Psoas muscle (tissue), 8 donors: ENCODE measurements around the gene ATG16L2. TPM values are rescaled to one million over a fixed set of nuclear protein-coding genes. Genes with fewer than 3 reads are reported as not detected.

ENCODE experiments used
- ATAC-seq, 4 donors: fragments of 200-7000 bp; cut with Tn5 transposase; one replicate each; pipeline ENCODE4 v1.9.1; 2020; ENCODE audit warnings: moderate library complexity in 3 of 4, mild to moderate bottlenecking in 2 of 4
- DNase-seq, 2 donors: peaks; one replicate each; pipeline ENCODE4 v3.0.0-alpha.2; 2020
- H3K27ac ChIP-seq: fragments of 200-600 bp; one replicate; pipeline ENCODE4 v1.8.0; 2022
- H3K27me3 ChIP-seq, 3 donors: fragments of 200-600 bp in 1 of 3; one replicate each; pipeline versions ENCODE4 v1.6.1 to v1.8.0; 2013 to 2022; ENCODE audit warnings: low read length in 2 of 3, mild to moderate bottlenecking in 2 of 3, moderate library complexity in 1 of 3; ENCODE audit not compliant: insufficient read depth in 3 of 3
- H3K36me3 ChIP-seq, 2 donors: fragments of 200-600 bp in 1 of 2; one replicate each; pipeline versions ENCODE4 v1.6.1 to v1.8.0; 2013 to 2022; ENCODE audit warnings: low read depth in 1 of 2, mild to moderate bottlenecking in 1 of 2, moderate library complexity in 1 of 2; ENCODE audit not compliant: insufficient read depth in 1 of 2
- H3K4me1 ChIP-seq: fragments of 200-600 bp; one replicate; pipeline ENCODE4 v1.8.0; 2022
- H3K4me3 ChIP-seq: fragments of 200-600 bp; one replicate; pipeline ENCODE4 v1.8.0; 2022; ENCODE audit warnings: mild to moderate bottlenecking
- H3K9me3 ChIP-seq: fragments of 200-600 bp; one replicate; pipeline ENCODE4 v1.8.0; 2022
- WGBS, 3 donors: extraction: QIAGEN DNeasy Blood & Tissue Kit; methylation state at CpG; one replicate each; pipeline versions ENCODE4 v1.1.6 to v1.1.7; 2013; 5-methylcytosine and 5-hydroxymethylcytosine counted together
- intact Hi-C, 2 donors: fragments of 100-400 bp; cut with DNase I; formaldehyde crosslinking; loops; one replicate each; pipeline versions ENCODE4 v1.11.0 to v1.14.2; 2022
- polyA plus RNA-seq, 3 donors: library from polyadenylated mRNA; stranded (reverse); fragments of 200-250 nt; gene quantifications; one replicate each; pipeline ENCODE4 v1.2.3, GENCODE V29; 2013
- total RNA-seq, 4 donors: library from RNA; stranded (reverse); fragmentation: NEBNext Ultra II Directional in 2 of 4; extraction: Animal tissue kit (Norgen Biotek cat#: 25700) in 2 of 4; gene quantifications; one replicate each; pipeline versions ENCODE4 v1.2.1 to v1.2.4, GENCODE V29; 2021 to 2023
- TF ChIP-seq, protein P1 (sequence below): fragments of 200-600 bp; IDR thresholded peaks from one replicate; pipeline ENCODE4 v1.8.0; 2022; ENCODE audit warnings: antibody characterized with exemption
- donor health status: healthy with polysubstance abuse.
- donor health status: DM: no; HTN: no; CAD: no; lungs with moderate emphysema.
- donor health status: Bipolar disorder and iron deficiency.
- donor health status: healthy.
- donor health status: DM: yes; HTN: yes; CAD: no.
- donor health status: DM: no; HTN: no; CAD: no.
- donor health status: DM: no; HTN: no; CAD: no.
- donor health status: DM: yes; HTN: yes; CAD: no.

The ATG16L2 gene
- total and polyA plus RNA-seq, 7 donors = 3.9 to 9.6 (median 4.9) TPM

DNA sequence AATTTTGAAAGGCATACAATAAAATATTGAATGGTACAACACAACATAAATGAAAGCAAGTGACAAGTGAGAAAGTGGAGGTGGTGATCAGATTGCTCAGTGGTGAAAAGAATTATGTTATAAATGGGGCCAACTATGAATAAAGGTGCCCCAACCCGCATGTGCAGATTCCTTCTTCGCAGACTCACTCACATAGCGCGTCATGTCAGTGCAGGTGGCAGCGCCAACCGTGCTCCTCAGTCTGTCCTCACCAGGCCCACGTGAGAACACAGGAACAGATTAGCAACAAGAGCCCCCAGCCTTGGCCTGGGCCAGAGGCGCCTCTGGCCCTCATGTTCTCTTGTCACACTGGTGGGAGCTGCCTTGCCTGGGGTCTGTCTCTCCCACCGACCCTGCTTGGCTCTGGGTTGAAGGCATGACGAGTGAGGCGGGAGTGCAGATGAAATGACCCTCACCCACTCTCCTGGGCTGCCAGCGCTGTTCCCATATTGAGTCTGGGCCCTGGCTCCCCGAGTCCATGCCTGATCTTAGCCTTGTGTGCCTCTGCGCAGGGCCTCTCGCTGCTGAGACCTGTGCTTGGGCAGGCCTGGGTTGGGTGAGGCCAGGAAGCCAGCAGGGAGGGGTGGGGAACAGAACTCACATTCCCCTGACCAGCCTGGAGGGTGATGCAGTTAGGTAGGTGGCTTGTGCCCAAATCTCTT is 6.4 kb downstream of the ATG16L2 start:
- WGBS, 3 donors = 96 to 97% (median 96%) methylated on average over 15 of the region's 15 CpGs
- Histone ChIP-seq H3K4me3 (no peak overlapping the region), H3K4me1 (peaks cover 5% of the 10 kb centered on the region), H3K9me3 (no peaks in the 10 kb centered on the region), H3K27me3 (no peaks in the 10 kb centered on the region), H3K36me3 (peaks cover 0 to 19% of the 10 kb centered on the region in 2 donors), H3K27ac (no peak overlapping the region)
- DNase-seq (no peak), ATAC-seq (no peak)
- TF ChIP-seq, protein P1, sequence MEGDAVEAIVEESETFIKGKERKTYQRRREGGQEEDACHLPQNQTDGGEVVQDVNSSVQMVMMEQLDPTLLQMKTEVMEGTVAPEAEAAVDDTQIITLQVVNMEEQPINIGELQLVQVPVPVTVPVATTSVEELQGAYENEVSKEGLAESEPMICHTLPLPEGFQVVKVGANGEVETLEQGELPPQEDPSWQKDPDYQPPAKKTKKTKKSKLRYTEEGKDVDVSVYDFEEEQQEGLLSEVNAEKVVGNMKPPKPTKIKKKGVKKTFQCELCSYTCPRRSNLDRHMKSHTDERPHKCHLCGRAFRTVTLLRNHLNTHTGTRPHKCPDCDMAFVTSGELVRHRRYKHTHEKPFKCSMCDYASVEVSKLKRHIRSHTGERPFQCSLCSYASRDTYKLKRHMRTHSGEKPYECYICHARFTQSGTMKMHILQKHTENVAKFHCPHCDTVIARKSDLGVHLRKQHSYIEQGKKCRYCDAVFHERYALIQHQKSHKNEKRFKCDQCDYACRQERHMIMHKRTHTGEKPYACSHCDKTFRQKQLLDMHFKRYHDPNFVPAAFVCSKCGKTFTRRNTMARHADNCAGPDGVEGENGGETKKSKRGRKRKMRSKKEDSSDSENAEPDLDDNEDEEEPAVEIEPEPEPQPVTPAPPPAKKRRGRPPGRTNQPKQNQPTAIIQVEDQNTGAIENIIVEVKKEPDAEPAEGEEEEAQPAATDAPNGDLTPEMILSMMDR = no peak
- intact Hi-C loops = no loop called here

DNA sequence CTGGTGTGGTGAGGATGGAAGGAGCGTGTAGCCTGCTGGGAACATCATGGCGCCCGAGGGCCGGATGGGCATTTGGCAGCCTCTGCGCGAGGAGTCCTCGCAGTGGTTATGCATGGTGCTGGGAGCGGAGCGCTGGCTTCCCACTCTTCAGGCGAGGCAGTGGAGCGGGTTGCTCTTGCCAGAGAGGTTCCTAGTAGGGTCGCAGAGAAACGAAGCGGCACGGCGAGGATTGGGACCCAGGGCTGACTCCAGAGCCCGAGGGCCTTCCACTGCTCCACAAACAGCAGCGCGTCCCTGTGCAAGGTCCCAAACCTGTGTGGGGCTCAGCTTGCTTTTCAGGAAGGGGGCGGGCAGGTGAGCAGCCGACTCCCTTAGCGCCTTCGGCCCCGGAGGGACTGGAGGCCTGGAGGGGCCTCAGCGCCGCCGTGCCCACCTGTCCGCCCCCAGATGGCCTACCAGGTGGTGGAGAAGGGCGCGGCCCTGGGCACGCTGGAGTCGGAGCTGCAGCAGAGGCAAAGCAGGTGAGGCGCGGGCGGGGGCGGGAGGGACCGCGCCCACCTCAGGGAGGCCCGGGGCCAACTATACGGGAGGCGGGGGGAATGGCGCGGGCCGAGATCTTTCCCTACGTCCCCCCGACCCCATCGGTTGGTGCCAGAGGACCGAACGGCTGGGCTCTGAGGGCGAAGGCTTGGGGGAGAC is 7.2 kb downstream of the ATG16L2 start:
- peak; percentile 11 to 24 (median 18) for ATAC-seq
- intact Hi-C loops = no loop called here
- TF ChIP-seq, protein P1 = no peak

DNA sequence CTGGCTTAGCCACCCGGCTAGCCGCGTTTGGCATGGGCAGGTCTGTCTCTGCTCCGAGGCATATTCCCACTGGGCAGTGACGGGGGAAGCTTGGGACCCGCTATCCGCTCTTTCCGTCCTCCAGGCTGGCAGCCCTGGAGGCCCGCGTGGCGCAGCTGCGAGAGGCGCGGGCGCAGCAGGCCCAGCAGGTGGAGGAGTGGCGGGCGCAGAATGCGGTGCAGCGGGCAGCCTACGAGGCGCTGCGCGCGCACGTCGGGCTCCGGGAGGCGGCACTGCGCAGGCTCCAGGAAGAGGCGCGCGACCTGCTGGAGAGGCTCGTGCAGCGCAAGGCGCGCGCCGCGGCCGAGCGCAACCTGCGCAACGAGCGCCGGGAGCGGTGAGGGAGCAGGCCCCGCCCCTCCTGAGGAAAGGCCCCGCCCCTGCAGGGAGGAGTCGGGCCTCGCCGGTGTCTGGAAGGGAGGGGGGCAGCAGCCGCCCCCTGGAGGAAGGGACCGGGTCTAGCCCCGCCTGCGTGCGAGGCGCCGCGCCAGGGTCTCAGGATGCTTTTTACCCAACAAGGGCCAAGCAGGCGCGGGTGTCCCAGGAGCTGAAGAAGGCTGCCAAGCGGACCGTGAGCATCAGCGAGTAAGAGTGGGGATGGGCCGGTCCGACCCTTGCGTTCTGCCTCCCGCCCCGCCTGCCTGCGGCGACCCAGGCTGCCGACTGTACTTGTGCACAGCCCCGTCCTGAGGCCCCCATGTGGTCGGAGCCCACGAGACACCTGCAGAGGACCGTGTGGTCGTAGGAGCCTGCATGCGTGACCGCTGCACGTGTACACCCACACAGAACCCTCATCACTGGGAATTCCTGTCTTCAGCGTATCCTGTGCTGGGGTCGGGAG is 7.9 kb downstream of the ATG16L2 start:
- 6 to 12% (median 9%) methylated on average over 58 to 82 of the region's 82 CpGs for WGBS, 3 donors
- peak overlapping the region; percentile 65 for H3K4me3 ChIP-seq
- peak; percentile 89 to 95 for DNase-seq
- no peaks in the 10 kb centered on the region for H3K9me3 ChIP-seq
- intact Hi-C loops = no loop called here
- H3K27ac ChIP-seq = peak overlapping the region; percentile 75
- H3K4me1 ChIP-seq = no peaks in the 10 kb centered on the region
- peak; percentile 91 to 94 (median 92) for ATAC-seq
- TF ChIP-seq, protein P1 = no peak
- peaks cover 0 to 19% of the 10 kb centered on the region in 2 donors for H3K36me3 ChIP-seq
- H3K27me3 ChIP-seq = no peaks in the 10 kb centered on the region

More for the DNA sequence above, 7.2 kb downstream of the ATG16L2 start:
- peaks cover 2% of the 10 kb centered on the region for H3K4me1 ChIP-seq
- 42 to 47% (median 45%) methylated on average over 50 of the region's 50 CpGs for WGBS, 3 donors
- DNase-seq = no peak
- no peaks in the 10 kb centered on the region for H3K27me3 ChIP-seq
- peaks cover 0 to 19% of the 10 kb centered on the region in 2 donors for H3K36me3 ChIP-seq
- peak overlapping the region; percentile 65 for H3K4me3 ChIP-seq
- no peaks in the 10 kb centered on the region for H3K9me3 ChIP-seq
- H3K27ac ChIP-seq = peak overlapping the region; percentile 75

DNA sequence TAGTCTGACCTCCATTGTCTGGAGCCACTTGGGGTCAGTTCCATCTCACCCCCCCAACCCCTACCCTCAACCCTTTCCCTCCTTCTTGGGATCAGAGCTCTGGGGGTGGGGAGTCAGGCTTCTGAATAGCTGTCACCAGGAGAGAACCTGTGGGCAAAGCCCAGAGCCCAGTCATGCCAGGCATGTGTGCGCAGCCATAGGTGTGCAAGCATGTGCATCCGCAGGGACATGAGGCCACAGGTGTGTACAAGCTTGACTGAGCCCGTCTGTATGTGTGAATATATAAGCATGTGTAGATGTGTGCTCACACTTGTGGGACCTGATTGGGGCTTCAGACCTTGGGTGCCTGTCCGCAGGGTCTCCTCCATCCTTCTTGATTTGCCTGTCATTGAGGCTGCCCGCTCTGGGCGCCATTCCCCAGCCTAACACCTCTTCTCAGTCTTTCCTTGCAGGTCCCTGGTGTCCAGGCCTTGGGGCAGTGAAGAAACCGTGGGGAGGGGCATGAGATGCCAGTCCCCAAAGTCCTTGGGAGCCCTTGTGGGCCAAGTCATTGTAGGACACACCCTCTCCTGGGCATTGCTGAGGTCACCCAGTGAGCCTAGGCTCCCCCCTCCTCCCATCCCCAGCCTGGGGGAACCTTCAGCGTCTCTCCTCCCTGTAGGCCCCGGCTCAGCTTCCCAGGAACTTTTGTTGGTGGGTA is 9.0 kb downstream of the ATG16L2 start:
- intact Hi-C loops = no loop called here
- ATAC-seq (no peak), DNase-seq (no peak)
- TF ChIP-seq, protein P1 = no peak
- H3K4me1 ChIP-seq = no peaks in the 10 kb centered on the region
- H3K27ac ChIP-seq = peak overlapping the region; percentile 4
- H3K36me3 ChIP-seq = peaks cover 0 to 13% of the 10 kb centered on the region in 2 donors
- H3K9me3 ChIP-seq = no peaks in the 10 kb centered on the region
- no peak overlapping the region for H3K4me3 ChIP-seq
- 83 to 93% (median 88%) methylated on average over 9 of the region's 9 CpGs for WGBS, 3 donors
- H3K27me3 ChIP-seq = no peaks in the 10 kb centered on the region
